KOPT-K1 (cell line): ENCODE results near the gene ARAP3.
"Not testable (repeated sequence)": the region's sequence is repeated elsewhere in the genome, so short reads cannot be mapped to it uniquely, and the experiment has no call there.

Experiments used
- H3K27ac ChIP-seq: fragments of 200-600 bp; sonication (generic); 2 replicates; pipeline ENCODE4 v1.5.1; 2016; ENCODE audit warnings: antibody characterized with exemption, mild to moderate bottlenecking, low read depth, low read length; ENCODE audit not compliant: poor library complexity, severe bottlenecking
- H3K36me3 ChIP-seq: fragments of 200-600 bp; sonication (generic); 2 replicates; pipeline ENCODE4 v1.5.1; 2017; ENCODE audit warnings: antibody characterized with exemption, mild to moderate bottlenecking, low read length, moderate library complexity; ENCODE audit not compliant: insufficient read depth
- H3K9me3 ChIP-seq: fragments of 200-600 bp; sonication (generic); 2 replicates; pipeline ENCODE4 v1.5.1; 2017; ENCODE audit warnings: antibody characterized with exemption, low read length, mild to moderate bottlenecking; ENCODE audit not compliant: insufficient read depth, poor library complexity, severe bottlenecking

The ARAP3 gene

DNA sequence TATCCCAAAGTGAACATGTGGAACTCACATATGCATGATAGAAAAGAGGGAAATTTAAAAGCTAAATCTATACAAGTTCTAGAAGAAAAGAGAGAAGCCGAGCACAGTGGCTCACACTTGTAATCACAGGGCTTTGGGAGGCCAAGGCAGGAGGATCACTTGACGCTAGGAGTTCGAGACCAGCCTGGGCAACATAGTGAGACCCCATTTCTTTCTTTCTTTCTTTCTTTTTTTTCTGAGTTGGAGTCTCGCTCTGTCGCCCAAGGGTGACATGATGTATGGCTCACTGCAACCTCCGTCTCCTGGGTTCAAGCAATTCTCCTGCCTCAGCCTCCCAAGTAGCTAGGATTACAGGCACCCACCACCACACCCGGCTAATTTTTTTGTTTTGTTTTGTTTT is 72.1 kb downstream of the ARAP3 start:
- Histone ChIP-seq H3K36me3 (peaks cover 20% of the 10 kb centered on the region), H3K27ac (peak overlapping the region; percentile 98)
- not testable (repeated sequence) for H3K9me3 ChIP-seq

DNA sequence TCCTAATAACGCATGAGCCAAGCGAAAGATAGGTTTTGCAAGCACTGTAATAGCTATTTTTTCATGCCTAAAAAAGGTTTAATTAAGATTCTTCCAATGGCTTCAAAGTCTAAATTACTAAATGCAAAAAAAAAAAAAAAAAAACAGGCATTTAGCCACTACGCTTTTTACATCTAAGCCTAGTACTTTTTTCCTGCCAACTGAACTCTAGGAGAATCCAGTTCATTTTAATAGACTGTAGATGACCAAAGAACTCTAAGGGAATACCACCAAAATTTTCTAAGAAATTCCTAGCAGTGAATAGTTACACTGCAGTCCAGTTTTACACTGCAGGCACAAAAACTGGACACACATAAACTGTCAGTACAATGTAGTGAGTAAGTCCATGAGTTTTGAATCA is 73.0 kb downstream of the ARAP3 start:
- H3K36me3 ChIP-seq = peaks cover 20% of the 10 kb centered on the region
- no peaks in the 10 kb centered on the region for H3K9me3 ChIP-seq
- peak overlapping the region; percentile 98 for H3K27ac ChIP-seq

DNA sequence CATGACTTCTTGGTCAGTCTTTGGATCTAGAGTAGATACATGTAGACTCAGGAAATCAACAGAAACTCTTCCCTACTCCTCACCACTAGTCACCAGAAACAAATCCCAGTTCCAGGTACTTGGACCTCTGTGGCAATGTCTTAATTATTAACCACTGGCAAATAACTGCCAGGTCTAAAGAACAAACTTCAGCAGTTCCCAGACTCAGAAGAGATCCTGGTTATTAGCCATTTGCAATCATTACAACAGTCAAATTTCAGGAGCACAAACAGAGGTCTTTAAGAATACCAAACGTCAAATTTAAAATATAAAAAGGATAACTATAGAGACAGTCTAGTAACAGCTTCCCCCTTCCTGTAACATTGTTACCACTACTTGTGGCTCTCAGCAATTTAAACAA is 73.5 kb downstream of the ARAP3 start:
- Histone ChIP-seq H3K36me3 (peaks cover 20% of the 10 kb centered on the region), H3K27ac (peak overlapping the region; percentile 98), H3K9me3 (no peaks in the 10 kb centered on the region)

- Histone ChIP-seq H3K36me3 (peaks cover 20% of the 10 kb centered on the region), H3K27ac (peak overlapping the region; percentile 98), H3K9me3 (no peaks in the 10 kb centered on the region)
Measured at GRCh38 chr5:141608046-141608445, 74.0 kb downstream of the ARAP3 start.

DNA sequence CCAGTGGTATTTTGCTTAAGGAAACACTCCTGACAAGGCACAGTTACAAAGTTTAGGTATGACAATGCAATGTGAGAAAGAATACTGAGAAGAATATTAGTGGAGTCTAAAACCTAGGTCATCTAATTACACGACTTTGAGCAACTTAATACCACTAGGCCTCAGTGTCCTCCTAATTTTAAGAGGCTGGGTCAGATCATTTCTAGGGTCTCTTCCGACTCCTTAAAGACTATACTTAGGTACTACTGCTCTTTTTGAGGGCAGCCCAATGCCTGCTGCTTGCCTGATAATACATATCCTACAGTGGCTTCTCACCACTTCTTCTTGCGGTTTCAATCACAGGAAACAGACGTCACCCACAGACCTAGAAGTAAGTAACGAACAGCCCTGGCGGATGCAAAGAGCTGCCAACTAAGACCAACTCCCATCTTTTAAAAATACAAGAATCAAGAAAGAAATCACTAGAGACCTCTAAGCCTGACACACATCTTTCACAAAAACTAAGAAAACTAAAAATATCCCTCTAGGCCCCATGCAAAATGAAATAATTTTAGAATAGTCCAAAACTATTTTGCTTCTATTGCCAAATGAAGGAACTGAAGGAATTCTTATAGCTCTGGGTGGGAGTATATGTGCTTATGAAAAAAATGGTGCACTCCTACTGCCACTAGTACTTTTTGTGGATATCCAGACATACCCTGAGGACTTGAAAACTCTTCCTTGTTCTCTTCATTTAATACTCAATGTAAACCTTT is 76.3 kb downstream of the ARAP3 start:
- H3K9me3 ChIP-seq = no peaks in the 10 kb centered on the region
- H3K27ac ChIP-seq = peak overlapping the region; percentile 98
- peaks cover 4% of the 10 kb centered on the region; the same call in 1 of the 2 replicates for H3K36me3 ChIP-seq

DNA sequence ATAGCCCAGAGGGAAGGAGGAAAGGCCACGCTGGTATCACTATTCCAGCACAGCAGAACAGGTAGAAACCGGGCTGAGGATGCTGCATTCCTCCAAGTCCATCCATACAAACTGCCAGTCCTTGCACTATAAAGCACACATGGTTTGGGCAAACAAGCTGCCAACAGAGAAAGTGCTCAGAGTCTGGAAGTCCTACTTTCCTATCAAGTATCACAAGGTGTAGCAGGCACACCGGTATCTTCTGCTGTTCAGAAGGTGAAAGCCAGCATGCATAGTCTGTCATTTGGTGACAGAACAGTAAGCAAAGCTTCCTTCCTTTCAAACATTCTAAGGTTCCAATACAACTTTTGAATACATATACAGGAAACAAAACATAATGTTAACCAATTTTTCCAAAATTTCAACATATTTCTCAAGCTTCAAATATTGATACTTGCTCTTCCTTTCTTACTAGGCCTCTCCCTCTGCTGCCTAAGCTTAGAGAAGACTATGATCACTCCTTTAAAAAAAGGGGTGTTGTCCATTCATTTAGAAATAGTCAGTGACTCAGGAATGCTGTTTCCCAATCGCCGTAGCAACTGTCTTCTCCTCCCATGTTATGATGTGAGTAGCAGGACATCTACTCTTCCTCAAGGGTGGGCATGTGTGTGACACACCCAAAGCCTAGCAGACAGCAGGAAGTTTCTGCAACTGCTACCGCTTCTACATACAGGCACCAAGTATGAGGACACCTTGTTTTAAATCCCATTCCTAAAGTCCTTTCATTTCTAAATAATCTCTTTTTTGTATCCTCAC is 77.9 kb downstream of the ARAP3 start:
- Histone ChIP-seq H3K9me3 (no peaks in the 10 kb centered on the region), H3K36me3 (0 out of 2 replicates have a peak, but pooled peaks cover 1% of the 10 kb centered on the region), H3K27ac (peak overlapping the region; percentile 98)
